ENCODE data around the gene ATAD3A.

DNA sequence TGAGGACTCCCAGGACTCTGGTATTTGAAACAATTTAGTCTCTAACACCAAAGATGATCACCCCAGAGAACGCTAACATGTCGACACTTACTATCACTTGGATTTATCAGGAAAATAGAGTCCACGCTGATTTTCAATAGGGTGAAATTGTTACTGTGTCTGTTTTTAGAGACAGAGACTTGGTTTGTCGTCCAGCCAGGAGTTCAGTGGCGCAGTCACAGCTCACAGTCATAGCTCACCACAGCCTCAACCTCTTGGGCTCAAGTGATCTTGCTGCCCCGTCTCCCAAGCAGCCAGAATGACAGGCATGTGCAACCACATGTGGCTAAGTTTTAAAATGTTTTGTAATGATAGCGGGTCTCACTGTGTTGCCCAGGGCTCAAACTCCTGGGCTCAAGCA is 57.4 kb downstream of the ATAD3A start:
- TF ChIP-seq, protein P1, sequence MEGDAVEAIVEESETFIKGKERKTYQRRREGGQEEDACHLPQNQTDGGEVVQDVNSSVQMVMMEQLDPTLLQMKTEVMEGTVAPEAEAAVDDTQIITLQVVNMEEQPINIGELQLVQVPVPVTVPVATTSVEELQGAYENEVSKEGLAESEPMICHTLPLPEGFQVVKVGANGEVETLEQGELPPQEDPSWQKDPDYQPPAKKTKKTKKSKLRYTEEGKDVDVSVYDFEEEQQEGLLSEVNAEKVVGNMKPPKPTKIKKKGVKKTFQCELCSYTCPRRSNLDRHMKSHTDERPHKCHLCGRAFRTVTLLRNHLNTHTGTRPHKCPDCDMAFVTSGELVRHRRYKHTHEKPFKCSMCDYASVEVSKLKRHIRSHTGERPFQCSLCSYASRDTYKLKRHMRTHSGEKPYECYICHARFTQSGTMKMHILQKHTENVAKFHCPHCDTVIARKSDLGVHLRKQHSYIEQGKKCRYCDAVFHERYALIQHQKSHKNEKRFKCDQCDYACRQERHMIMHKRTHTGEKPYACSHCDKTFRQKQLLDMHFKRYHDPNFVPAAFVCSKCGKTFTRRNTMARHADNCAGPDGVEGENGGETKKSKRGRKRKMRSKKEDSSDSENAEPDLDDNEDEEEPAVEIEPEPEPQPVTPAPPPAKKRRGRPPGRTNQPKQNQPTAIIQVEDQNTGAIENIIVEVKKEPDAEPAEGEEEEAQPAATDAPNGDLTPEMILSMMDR (IDR thresholded peaks at IDR 0.05; ENCODE audit: poor library complexity, severe bottlenecking): no peak
- TF ChIP-seq POLR2AphosphoS5 (IDR thresholded peaks at IDR 0.05) (no peak), MXI1 (conservative IDR thresholded peaks at IDR 0.05; ENCODE audit: poor library complexity, severe bottlenecking) (no peak), RAD21 (conservative IDR thresholded peaks at IDR 0.05) (no peak), TAF1 (IDR thresholded peaks at IDR 0.05; ENCODE audit: low read depth) (no peak), EZH2 (IDR thresholded peaks at IDR 0.05; ENCODE audit: borderline replicate concordance, insufficient read depth, low read length, poor library complexity, severe bottlenecking) (no peak), SMC3 (conservative IDR thresholded peaks at IDR 0.05; ENCODE audit: poor library complexity) (no peak), EP300 (conservative IDR thresholded peaks at IDR 0.05; ENCODE audit: poor library complexity, severe bottlenecking) (no peak)
- TF ChIP-seq, protein P2, sequence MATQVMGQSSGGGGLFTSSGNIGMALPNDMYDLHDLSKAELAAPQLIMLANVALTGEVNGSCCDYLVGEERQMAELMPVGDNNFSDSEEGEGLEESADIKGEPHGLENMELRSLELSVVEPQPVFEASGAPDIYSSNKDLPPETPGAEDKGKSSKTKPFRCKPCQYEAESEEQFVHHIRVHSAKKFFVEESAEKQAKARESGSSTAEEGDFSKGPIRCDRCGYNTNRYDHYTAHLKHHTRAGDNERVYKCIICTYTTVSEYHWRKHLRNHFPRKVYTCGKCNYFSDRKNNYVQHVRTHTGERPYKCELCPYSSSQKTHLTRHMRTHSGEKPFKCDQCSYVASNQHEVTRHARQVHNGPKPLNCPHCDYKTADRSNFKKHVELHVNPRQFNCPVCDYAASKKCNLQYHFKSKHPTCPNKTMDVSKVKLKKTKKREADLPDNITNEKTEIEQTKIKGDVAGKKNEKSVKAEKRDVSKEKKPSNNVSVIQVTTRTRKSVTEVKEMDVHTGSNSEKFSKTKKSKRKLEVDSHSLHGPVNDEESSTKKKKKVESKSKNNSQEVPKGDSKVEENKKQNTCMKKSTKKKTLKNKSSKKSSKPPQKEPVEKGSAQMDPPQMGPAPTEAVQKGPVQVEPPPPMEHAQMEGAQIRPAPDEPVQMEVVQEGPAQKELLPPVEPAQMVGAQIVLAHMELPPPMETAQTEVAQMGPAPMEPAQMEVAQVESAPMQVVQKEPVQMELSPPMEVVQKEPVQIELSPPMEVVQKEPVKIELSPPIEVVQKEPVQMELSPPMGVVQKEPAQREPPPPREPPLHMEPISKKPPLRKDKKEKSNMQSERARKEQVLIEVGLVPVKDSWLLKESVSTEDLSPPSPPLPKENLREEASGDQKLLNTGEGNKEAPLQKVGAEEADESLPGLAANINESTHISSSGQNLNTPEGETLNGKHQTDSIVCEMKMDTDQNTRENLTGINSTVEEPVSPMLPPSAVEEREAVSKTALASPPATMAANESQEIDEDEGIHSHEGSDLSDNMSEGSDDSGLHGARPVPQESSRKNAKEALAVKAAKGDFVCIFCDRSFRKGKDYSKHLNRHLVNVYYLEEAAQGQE (IDR thresholded peaks at IDR 0.05; ENCODE audit: borderline replicate concordance): no peak
